ENCODE results near the gene AFF3.

AFF3 gene

DNA sequence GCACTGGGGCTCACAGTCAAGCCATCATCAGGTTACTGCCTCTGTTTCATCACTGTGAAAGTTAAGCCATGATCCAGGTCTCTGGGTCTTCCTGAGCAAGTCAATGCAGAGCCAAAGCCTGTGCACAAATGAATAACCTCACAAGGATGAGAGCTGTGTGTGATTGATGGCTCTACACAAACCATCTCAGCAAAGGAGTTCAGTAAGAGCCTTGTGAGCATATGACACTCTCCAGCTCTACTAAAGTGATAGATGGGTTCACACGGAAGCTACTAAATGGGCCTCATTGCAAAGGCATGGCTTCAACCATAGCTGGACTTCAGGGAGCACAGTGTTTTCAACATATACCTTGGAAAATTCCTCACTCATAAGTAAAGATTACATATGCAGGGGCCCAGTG, 101.5 kb downstream of the AFF3 start:
- no peak for DNase-seq

DNA sequence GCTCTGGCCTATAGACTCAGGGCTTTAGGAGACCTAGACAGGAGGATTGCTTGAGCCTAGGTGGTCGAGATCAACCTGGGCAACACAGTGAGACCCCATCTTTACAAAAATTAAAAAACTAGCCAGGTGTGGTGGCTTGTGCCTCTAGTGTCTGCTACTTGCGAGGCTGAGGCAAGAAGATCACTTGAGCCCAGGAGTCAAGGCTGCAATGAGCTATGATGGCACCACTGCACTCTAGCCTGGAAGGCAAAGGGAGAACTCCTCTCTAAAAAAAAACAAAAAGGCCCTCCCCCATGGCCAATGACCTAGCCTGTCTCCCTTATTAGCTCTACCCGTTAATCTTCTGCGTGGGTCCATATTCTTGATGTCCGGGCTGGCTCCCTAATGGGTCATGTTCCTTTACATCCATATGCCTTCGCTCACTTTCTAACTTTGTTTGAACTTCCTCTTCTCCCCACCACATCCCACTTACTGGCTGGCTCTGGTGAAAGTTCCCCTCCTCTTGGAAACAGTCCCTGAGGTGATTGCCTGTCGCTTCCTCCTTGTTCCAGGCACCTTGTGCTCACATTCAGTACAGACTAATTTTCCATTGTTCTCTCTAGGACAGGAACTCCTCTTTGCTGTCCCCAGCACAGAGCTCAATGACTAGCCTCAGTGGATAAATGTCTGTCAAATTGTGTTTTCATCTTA, 103.0 kb downstream of the AFF3 start:
- DNase-seq, result no peak

DNA sequence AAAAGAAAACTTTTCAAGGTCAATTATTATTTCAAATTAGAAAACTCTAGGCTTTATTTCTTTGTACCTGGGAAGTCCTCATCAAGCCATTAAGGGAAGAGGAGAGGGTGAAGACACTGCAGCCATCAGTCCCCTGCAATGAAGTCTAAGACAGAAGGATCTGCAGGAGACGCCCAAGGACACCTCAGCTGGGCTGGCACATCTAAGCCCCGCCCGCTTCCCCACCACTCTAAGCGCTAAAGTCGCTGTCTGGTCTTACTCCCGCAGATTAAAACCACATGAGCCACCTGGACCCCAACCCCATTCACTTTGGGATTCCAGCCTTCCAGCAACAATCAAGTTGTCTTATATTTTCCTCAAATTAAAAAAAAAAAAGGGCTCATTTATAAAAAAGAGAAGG, 104.4 kb downstream of the AFF3 start:
- no peak for DNase-seq

DNA sequence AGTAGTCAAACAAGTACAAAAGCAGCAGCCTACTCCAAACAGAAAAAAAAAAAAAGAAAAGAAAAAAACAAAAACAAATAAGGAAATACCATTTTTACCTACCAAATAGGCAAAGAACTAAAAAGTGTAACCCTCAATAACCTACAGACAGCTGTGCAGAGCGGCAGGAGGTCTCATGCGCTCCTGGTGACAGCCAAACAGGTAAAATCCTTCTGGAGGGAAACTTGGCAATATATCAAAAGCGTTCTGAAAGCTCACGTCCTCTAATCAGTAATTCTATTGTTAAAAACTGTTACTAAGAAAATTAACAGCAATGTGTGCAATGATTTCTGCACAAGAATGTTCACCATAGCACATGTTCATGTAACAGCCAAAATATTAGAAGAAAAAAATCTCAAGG, 105.6 kb downstream of the AFF3 start:
- no peak for DNase-seq

DNA sequence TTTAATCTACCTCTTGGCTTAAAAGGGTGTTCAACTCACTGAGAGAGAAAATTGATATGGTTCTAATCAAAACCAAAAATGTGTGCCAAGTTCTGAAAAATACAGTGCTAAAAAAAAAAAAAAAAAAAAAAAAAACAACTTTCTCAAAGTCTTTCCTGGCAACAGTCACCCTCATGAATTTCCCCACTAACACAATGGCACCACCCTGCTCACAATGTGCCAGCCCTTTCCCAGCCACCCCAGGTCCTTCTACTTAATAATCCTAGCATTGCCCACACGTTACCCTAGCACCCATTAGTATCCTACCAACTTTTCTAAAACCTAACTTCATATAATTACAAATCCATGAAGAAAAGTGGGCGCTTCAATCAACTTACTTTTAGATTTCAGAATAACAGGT, 106.4 kb downstream of the AFF3 start:
- no peak for DNase-seq

DNA sequence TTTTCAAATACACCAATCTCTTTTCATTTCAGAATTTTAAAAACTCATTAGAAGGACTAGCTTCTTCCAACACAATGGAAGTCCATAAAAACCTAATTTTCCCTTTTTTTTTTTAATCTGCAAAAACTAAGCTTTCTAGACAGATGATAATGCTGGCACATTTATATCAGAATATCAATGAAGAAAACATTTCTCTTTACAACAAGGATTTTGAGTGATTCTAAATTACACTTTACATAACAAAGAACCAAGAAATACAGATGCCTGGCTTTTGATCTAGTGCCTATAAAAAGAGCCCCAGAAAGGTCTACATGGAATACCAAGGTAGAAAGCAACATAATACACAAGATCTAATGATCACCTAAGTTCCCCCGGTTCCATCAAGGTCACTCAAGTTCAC, 108.0 kb downstream of the AFF3 start:
- DNase-seq, result no peak

DNA sequence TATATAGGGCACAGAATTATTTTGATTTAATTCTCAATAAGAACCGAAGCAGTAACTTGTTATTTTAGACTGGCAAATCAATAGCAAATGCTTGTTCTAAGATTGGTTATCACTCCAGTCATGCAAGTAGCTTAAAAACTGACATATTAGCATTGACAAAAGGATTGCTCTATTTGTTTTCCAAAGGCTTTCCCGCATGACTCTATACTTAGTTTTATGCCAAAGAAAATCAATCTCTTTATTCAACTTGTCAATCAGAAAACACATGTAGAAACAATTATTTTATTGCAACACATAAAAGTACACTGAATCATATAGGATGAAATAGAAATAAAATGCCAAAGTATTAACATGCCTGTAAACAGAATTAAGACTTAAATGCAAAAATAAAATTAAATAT, 108.4 kb downstream of the AFF3 start:
- DNase-seq, result no peak

DNA sequence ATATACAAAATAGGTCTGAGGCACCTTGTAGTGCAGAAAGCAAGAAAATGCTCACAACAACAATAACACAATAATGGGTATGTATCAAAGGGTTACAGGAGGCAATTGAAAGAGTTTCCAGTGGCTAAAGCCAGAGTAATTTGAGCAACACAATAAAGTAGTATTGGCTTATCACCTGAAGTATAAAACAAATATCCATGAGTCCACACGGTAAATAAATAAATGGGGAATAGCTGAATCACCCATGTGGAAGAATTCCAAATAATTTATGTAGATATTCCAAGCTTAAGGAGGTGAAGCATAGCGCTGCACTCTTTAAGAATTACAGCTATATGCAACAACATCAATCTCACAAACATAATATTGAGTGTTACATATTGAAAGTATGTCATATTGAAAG, 110.8 kb downstream of the AFF3 start:
- DNase-seq, result no peak

DNA sequence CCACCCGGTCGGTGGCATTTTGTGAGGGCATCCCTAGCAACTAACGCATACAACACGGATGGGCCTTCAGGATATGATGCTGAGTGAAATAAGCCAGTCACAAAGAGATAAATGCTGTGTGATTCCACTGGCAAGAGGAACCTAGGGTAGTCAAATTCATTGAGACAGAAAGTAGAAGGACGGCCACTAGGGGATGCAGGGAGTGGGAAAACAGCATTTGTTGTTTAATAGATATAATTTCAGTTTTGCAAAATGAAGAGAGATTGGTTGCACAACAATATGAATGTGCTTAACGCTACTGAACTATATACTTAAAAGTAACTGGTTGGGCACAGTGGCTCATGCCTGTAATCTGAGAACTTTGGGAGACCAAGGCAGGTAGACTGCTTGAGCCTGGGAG, 112.9 kb downstream of the AFF3 start:
- DNase-seq, result no peak

DNA sequence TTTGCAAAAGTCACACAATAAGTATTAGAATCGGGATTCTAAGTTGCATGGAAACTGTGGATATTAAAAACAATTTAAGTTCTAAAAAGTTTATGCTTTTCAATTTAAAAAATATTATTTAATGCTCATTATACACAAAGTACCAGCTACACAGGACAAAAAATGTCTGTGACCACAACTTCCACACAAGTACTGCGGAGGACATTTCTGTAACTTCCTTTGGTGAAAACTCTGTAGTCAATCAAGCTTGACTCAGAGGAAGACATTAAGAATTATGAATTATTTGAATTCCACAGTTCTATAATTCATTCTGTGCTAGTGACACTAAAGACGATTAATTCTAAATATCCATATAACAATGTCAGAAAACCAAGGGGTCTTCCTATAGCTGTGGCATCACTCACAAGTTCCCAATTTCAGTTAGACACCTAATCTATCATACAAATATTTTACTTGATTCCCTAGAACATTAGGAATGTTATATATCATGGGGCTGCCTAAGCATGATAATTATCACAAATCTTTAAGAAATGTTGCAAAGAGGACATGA, 120.5 kb downstream of the AFF3 start:
- DNase-seq, result no peak

DNA sequence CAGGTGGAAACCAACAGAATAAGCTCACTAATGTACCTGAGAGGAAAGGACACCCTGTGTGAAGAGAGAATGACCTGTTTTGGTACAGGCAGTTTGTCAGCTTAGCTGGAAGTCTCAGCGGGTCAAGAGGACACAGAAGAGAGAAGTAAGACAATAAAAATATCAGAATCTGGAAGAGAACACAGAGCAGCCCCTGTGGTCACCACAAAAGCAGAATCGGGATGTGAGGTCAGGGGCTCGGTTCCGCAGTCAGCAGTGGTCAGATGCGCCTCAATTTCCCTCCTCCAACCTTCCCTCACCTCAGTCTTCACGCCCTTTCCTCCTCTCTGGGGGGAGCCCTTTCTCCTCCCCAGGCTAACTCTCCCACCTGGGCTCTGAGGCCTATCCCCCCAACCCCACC, 122.9 kb downstream of the AFF3 start:
- no peak for DNase-seq

DNA sequence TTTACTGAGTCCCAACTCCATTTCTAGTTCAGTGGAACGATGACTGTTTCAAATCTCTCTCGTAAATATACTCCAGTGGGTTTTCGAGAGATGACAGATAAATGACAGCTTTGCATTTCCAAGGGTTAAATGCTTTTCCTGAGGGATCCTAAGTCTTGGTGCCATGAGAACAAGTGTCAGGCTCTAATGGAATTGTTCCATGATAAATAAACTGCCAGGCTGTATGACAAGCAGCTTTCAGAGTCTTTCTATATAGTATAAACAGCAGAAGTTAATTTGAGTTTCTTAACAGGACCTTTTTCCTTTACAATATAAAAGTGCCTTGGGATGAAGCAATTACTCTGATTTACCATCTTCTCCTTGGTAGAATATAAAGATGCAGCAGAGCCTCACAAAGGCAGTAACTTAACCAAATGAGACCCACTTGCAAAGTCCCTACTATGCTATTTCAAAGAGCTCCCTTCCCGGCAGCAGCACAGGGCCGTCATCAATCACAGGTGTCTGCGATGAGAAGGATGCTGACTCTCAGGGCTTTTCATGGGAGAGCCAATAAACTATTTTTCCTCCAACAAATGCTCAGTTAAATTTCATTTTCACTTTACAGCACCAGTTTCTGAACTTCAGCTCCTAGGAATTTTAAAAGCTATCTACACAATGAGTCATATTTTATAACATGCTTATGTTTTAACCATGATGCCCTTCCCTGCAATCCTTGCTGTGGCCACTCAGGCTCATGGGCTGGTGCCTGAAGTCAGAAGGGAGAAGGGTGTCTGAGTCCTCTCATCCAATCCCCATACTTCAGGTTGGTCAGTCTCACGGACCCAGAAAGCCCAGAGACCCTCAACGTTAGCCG, 123.8 kb downstream of the AFF3 start:
- DNase-seq, result no peak

DNA sequence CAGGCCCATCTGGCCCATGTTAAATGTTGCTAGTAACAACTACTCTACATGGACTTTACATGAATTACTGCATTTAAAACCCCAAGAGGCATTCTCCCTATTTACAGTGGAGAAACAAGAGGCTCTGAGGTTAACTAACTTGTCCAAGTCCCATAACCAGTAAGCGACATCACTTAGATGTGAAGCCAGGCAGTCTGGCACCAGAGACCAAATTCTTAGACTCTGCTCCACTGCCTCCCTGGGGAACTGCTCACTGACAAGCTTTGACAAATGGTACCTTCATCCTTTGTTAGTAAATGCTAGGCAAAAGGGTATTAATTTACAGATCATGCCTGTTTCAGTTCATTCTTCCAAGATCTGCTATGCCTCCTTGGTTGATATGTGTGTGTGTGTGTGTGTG, 124.8 kb downstream of the AFF3 start:
- no peak for DNase-seq

DNA sequence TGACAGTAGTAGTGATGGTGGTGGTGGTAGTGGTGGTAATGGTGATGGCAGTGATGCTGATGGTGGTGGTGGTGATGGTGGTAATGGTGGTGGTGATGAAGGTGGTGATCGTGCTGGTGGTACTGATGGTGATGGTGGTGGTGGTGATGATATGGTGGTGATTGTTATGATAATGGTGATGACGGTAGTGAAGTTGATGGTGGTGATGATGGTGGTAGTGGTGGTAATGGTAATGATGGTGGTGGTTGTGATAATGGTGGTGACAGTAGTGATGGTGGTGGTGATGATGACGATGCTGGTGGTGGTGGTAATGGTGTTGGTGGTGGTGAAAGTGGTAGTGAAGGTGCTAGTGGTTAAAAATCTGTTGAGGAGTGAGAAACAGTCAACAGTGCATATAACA, 125.6 kb downstream of the AFF3 start:
- no peak for DNase-seq

DNA sequence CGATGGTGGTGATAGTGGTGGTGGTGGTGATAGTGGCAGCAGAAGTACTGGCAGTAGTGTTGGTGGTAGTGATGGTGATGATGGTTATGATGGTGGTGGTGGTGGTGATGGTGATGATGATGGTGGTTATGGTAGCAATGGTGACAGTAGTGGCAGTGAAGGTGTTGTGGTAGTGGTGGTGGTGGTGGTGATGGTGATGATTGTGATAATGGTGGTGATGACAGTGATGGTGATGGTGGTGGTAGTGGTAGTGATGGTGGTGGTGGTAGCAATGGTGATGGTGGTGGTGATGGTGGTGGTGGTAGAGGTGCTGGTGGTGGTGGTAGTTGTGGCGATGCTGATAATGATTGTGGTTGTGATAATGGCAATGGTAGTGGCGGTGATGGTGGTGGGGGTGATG, 126.5 kb downstream of the AFF3 start:
- no peak for DNase-seq

DNA sequence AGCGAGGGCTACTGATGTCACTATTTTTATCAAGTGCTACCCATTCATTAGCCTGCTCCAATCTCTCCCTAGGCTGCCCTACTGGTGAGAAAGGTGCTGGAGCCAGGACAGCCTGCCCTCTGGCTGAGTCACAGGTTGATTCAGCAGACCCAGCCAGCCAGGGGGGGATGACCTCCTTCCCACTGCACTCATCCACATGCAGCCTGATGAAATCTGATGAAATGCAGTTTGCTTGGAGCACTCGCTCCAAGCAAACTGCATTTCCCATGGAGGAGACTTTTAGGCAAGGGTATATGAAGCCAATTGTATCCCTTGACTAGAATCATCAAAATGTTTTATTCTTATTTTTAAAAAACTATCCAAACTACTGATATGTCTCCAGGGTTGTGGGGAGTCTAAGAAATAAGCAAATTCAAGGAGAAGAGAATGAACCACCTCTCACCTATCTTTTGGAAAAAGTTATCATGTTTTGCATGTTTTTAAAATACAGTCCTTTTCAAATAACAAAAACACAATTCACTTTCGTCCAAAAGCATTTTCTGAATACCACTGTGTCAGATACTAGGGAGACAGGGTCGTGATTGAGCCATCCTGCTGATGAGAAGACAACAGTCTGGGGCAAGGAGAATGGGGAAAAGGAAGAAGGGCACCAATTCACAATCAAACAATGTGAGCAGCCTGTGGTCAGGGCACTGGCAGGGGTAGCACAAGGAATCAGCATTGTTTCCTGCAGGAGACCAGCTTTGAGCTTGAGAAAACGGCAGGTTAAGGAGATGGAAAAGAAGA, 128.3 kb downstream of the AFF3 start:
- no peak for DNase-seq

DNA sequence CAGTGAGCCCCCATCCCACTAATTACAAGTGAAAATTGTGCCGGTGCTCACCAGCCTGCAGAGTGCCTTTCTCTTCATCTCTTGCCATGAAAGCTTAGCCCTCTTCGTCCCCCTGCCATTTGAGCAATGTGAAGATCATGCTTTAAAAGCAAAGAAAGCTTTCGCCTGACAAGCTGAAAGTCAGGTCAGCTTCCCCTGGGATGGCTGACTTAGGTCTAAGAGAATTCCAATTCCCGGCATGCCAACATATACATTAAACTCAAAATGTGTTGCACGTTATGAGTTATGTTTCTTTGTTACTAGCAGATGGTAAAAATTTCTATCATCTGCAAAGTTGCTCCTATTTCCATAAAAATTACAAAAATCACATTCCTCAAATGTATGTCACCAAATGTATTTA, 129.8 kb downstream of the AFF3 start:
- DNase-seq, result no peak

DNA sequence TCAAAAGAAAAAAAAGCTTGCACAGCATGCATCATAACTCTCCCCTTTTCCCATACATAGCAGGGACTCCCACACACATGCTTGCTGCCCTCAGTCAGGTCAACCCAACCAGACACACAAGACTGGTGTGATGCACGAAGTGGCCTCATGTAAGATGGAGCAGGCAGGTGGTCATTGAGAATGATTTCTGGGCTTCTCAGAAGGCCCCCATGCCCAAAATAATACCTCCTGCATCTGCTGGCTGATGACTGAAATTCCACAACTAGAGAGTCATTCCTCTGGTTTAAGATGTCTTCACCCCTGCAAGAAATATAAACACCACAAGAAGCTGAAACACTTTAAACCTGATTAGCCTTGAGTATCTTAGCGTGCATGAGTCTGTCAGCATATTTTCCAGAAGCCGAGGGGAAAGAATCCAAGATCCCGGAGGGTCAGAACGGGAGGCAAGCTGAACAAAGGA, 131.1 kb downstream of the AFF3 start:
- no peak for DNase-seq

DNA sequence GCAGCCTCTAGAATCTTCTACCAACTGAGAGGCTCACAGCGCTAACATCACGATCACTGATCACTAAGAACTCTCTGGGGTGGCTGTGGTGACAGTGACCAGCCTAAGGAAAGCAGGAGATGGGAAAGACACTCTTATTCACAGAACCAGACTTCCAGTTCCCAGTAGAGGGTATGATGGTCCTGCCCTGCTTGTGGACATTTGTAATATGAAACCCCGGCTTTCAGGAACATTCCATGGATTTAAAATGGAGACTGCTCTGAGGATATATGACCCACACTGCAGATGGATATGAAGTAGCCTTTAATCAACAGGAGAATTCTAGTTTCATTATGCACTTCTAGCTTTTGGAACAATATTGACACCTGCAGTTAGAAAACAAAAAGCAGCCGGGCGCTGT, 131.8 kb downstream of the AFF3 start:
- no peak for DNase-seq

DNA sequence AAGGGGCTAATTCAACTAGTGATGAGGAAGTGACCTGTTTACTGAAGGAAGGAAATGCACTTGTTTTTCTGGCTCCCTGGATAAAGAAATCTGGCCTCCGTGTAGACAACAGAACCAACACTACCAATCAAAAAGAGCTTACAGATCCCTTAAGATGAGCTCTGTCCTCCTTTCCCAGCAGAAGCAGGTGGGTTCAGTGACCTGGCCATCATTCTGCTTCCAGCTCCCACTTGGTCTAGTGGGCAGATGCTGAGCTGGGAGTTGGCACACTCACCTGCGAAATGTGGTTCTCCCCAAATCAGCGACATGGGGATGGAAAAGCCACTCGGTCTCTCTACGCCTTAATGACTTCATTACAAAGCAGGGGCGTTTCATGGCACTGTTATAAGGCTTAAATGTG, 132.6 kb downstream of the AFF3 start:
- no peak for DNase-seq

DNA sequence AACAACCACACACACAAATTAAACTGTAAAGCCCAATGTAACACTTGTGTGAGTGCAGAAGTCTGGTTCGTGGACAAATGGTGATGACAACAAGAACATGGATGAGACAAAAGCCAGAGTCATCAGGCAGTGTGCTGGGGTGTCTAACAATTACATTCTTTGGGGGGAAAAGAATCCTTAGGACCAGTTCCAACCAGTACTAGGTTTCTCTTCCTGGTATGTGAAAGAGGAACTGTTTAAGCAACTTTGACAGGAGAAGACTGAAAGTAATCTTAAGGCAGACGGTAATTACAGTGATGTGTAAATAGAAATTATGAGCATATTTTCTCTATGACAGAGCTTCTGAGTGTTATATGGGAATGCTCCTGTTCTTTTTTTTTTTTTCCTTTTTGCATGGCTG, 133.4 kb downstream of the AFF3 start:
- no peak for DNase-seq

DNA sequence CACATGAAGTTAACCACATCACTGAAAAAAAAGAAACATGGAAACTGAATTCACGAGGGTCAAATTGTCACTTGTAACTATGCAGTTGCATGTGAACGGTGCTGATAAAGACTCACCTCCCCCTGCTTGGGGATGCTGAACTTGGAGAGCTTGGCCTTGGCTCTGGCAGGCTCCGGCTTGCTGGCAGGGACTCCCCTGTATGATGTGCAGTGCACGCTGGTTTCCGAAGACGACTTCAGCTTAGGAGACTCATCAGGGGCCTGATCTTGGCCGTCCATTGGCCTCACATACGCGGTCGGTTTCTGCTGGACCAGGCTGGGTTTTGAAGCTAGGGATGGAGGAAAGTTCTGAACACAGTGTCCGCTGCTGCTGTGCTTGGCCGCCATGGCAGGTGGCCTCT, 135.9 kb downstream of the AFF3 start:
- DNase-seq, result no peak

DNA sequence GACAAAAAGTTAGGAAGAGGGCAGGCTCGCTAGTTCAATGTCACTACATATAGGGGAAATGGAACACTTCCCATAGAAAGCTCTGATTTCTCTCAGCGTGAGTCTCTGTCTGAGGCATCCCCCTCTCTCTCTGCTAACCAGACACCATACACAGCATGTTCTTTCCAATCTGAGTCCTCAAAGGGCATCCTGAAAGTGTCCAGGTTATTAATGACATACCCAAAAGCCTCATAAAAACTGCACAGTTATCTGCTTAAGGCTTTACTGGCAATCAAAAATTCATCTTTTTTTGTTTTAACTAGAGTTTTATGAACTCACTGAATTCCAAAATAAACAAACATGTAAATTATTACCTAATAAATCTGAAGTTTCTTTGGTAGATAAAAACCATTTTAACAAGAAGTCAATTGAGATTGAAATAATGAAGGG, 137.4 kb downstream of the AFF3 start:
- DNase-seq, result no peak

Data from SHP77 (cell line).